ENCODE measurements around the gene EFCAB6.

GRCh38 chr22:43570531-43571165, 241.5 kb downstream of the EFCAB6 start:
- TF ChIP-seq CTCF (IDR thresholded peaks at IDR 0.05) (no peak), POLR2A (IDR thresholded peaks at IDR 0.05) (no peak)
